GM18499 (cell line): ENCODE data around the gene SLC44A5.
"Not testable (repeated sequence)": the region's sequence is repeated elsewhere in the genome, so short reads cannot be mapped to it uniquely, and the experiment has no call there.

Source experiments
- ATAC-seq: cut with Tn5 transposase; IDR thresholded peaks from one replicate; pipeline ENCODE4 v1.9.1; 2021; ENCODE audit warnings: moderate number of reproducible peaks; ENCODE audit not compliant: insufficient read depth, unreplicated experiment

Gene SLC44A5

GRCh38 chr1:75220072-75220471 lies 390.8 kb downstream of the SLC44A5 start:
- ATAC-seq: no peak

- no peak for ATAC-seq
Observed at GRCh38 chr1:75214017-75214416, 396.9 kb downstream of the SLC44A5 start.

GRCh38 chr1:75211648-75212047 lies 399.3 kb downstream of the SLC44A5 start:
- no peak for ATAC-seq

GRCh38 chr1:75208862-75209261 lies 402.1 kb downstream of the SLC44A5 start:
- ATAC-seq: no peak

- peak; percentile 95 for ATAC-seq
Observed at GRCh38 chr1:75203415-75204277, 407.3 kb downstream of the SLC44A5 start.

- ATAC-seq: no peak
Observed at GRCh38 chr1:75202751-75203150, 408.2 kb downstream of the SLC44A5 start.

- ATAC-seq: no peak
Observed at GRCh38 chr1:75198761-75199160, 412.2 kb downstream of the SLC44A5 start.

GRCh38 chr1:75198163-75198562 lies 412.8 kb downstream of the SLC44A5 start:
- no peak for ATAC-seq

- ATAC-seq: no peak
Observed at GRCh38 chr1:75188892-75189291, 422.0 kb downstream of the SLC44A5 start.

- not testable (repeated sequence) for ATAC-seq
Observed at GRCh38 chr1:75181214-75181955, 429.5 kb downstream of the SLC44A5 start.

GRCh38 chr1:75174031-75174760 lies 436.7 kb downstream of the SLC44A5 start:
- ATAC-seq: no peak

GRCh38 chr1:75172556-75172955 lies 438.4 kb downstream of the SLC44A5 start:
- no peak for ATAC-seq

GRCh38 chr1:75171876-75172275 lies 439.0 kb downstream of the SLC44A5 start:
- ATAC-seq: no peak

- no peak for ATAC-seq
Observed at GRCh38 chr1:75170981-75171380, 439.9 kb downstream of the SLC44A5 start.

GRCh38 chr1:75170011-75170410 lies 440.9 kb downstream of the SLC44A5 start:
- ATAC-seq: no peak

GRCh38 chr1:75166821-75167220 lies 444.1 kb downstream of the SLC44A5 start:
- ATAC-seq: no peak

GRCh38 chr1:75165264-75165663 lies 445.6 kb downstream of the SLC44A5 start:
- no peak for ATAC-seq

- no peak for ATAC-seq
Observed at GRCh38 chr1:75159154-75159553, 451.8 kb downstream of the SLC44A5 start.
